22Rv1 (cell line): Measurements from ENCODE around the gene GALNT17.

ENCODE experiments used
- CTCF ChIP-seq: fragments of 450-650 bp; IDR thresholded peaks from 2 replicates; pipeline ENCODE4 v1.5.1; 2017; ENCODE audit warnings: mild to moderate bottlenecking
- ZFX ChIP-seq: fragments of 450-650 bp; IDR thresholded peaks from 2 replicates; pipeline ENCODE4 v1.6.1; 2017; ENCODE audit warnings: antibody characterized with exemption, borderline replicate concordance

GRCh38 chr7:71145906-71146901 is 14.3 kb downstream of the GALNT17 start:
- TF ChIP-seq CTCF (no peak), ZFX (no peak)
